SK-N-MC (cell line): ENCODE results near the gene FTL.
"Not testable (repeated sequence)": the region's sequence is repeated elsewhere in the genome, so short reads cannot be mapped to it uniquely, and the experiment has no call there.

Source experiments
- DNase-seq: peaks from one replicate; pipeline ENCODE4 v3.0.0-alpha.2; 2011; ENCODE audit warnings: low read depth, low spot score
- H3K27ac ChIP-seq: fragments of 200-600 bp; sonication (generic); 2 replicates; pipeline ENCODE4 v1.5.1; 2016; ENCODE audit warnings: mixed run types
- H3K36me3 ChIP-seq: fragments of 200-600 bp; sonication (generic); 2 replicates; pipeline ENCODE4 v1.6.1; 2017; ENCODE audit warnings: antibody characterized with exemption, low read length, mixed read lengths; ENCODE audit not compliant: insufficient read depth
- H3K4me3 ChIP-seq: fragments of 200-600 bp; sonication (generic); 2 replicates; pipeline ENCODE4 v1.5.1; 2016
- H3K9ac ChIP-seq: fragments of 200-600 bp; sonication (generic); 2 replicates; pipeline ENCODE4 v1.8.0; 2017; ENCODE audit warnings: mixed run types, mixed read lengths; ENCODE audit not compliant: insufficient read length
- H3K9me3 ChIP-seq: fragments of 200-600 bp; sonication (generic); 2 replicates; pipeline ENCODE4 v1.6.1; 2017; ENCODE audit warnings: low read depth, mild to moderate bottlenecking, antibody characterized with exemption, low read length, moderate library complexity, mixed read lengths
- EZH2 ChIP-seq: fragments of 200-600 bp; sonication (generic); IDR thresholded peaks from one replicate; pipeline ENCODE4 v1.6.1; 2017; ENCODE audit warnings: antibody characterized with exemption
- FOXP2 ChIP-seq: optimal IDR thresholded peaks from 2 replicates; pipeline ENCODE3; 2011; ENCODE audit warnings: mild to moderate bottlenecking, moderate library complexity; ENCODE audit not compliant: insufficient read depth; ENCODE audit errors: extremely low read length, control extremely low read depth
- POLR2AphosphoS5 ChIP-seq: IDR thresholded peaks from 2 replicates; pipeline ENCODE4 v1.6.1; 2012; ENCODE audit warnings: mild to moderate bottlenecking, low read depth, low read length, borderline replicate concordance

The FTL gene

DNA sequence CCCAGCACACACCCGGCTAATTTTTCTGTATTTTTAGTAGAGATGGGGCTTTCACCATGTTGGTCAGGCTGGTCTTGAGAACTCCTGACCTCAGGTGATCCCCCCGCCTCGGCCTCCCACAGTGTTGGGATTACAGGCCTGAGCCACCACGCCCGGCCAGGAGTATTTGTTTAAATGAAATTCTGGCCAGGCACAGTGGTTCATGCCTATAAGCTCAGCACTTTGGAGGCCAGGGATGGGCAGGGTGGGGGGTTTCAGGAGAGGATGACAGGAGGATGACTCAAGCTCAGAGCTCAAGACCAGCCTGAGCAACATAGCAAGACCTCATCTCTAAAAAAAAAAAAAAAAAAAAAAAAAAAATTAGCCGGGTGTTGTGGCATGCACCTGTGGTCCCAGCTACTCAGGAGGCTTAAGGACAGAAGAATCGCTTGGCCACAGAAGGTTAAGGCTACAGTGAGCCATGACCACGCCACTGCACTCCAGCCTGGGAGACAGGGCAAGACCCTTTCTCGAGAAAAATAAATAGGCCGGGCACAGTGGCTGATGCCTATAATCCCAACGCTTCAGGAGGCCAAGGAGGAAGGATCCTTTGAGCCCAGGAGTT, 39.8 kb upstream of the FTL start:
- no peak overlapping the region for H3K4me3 ChIP-seq
- H3K27ac ChIP-seq: no peak overlapping the region
- TF ChIP-seq FOXP2: no peak
- no peak for TF ChIP-seq EZH2
- no peak for TF ChIP-seq POLR2AphosphoS5
- H3K9me3 ChIP-seq: no peaks in the 10 kb centered on the region
- no peak for DNase-seq
- no peaks in the 10 kb centered on the region for H3K36me3 ChIP-seq
- H3K9ac ChIP-seq: no peak overlapping the region

DNA sequence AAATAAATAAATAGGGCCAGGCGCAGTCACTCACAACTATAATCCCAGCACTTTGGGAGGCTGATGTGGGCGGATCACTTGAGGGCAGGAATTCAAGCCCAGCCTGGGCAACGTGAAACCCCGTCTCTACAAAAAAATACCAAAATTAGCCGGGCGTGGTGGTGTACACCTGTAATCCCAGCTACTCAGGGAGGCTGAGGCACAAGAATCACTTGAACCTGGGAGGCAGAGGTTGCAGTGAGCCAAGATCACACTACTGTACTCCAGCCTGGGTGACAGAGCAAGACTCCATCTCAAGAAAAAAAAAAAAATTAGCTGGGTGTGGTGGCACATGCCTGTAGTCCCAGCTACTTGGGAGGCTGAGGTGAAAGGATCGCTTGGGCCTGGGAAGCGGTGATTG, 39.2 kb upstream of the FTL start:
- H3K27ac ChIP-seq, H3K4me3 ChIP-seq, H3K9ac ChIP-seq, H3K9me3 ChIP-seq, DNase-seq, H3K36me3 ChIP-seq: not testable (repeated sequence)

DNA sequence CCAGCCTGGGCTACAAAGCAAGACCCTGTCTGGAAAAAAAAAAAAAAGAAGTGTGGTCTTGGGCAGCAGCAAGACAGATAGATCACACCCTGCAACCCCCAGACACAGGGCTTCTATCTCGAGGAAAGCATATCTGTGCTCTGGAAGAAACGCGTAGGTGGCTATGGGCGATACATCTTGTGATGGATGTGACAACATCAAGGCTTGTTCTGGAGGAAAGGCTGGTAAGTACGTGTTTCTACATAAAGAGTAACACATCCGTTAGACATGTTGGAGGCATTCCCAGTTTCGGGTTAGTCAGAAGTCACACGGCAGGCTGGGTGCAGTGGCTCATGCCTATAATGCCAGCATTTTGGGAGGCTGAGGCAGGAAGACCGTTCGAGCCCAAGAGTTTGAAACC, 38.2 kb upstream of the FTL start:
- no peak for DNase-seq
- TF ChIP-seq EZH2 (no peak), FOXP2 (no peak), POLR2AphosphoS5 (no peak)
- Histone ChIP-seq H3K4me3 (no peak overlapping the region), H3K9me3 (no peaks in the 10 kb centered on the region), H3K36me3 (no peaks in the 10 kb centered on the region), H3K27ac (no peak overlapping the region), H3K9ac (no peak overlapping the region)

DNA sequence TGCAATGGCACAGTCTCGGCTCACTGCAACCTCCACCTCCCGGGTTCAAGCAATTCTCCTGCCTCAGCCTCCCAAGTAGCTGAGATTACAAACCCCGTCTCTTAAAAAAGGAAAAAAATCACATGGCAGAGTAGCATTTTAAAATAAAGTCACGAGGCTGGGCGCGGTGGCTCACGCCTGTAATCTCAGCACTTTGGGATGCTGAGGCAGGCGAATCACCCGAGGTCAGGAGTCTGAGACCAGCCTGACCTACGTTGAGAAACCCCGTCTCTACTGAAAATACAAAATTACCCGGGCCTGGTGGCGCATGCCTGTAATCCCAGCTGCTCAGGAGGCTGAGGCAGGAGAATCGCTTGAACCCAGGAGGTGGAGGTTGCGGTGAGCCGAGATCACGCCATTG, 37.4 kb upstream of the FTL start:
- not testable (repeated sequence) for H3K9ac ChIP-seq, H3K9me3 ChIP-seq, H3K4me3 ChIP-seq, H3K36me3 ChIP-seq, DNase-seq, H3K27ac ChIP-seq

DNA sequence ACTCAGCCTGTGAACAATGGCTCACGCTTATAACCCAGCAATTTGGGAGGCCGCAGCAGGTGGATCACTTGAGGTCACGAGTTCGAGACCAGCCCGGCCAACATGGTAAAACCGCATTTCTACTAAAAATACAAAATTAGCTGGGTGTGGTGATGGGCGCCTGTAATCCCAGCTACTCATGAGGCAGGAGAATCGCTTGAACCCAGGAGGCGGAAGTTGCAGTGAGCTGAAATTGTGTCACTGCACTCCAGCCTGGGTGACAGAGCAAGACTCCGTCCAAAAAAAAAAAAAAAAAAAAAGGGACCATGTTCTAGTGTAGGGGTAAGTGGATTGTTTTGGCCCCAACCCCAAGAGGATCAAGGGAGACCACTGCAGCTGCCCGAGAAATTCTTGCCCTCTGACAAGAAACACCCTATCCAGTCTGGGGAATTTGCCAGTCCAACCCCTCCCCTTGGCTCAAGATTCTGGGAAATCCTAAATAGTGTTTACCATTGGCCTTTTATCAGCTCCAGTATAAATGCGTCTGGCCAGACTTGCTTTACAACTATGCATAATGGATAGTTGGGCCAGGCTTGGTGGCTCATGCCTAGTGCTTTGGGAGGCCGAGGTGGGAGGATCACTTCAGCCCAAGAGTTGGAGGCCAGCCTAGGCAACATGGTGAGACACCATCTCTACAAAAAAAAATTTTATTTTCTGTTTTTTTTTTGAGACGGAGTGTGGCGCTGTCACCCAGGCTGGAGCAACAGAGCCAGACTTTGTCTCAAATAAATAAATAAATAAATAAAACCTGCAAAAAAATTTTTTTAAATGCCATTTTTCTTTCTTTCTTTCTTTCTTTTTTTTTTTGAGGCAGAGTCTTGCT, 36.7 kb upstream of the FTL start:
- TF ChIP-seq POLR2AphosphoS5 (no peak), EZH2 (no peak), FOXP2 (no peak)
- Histone ChIP-seq H3K27ac (no peak overlapping the region), H3K9ac (no peak overlapping the region), H3K4me3 (no peak overlapping the region), H3K9me3 (no peaks in the 10 kb centered on the region), H3K36me3 (no peaks in the 10 kb centered on the region)
- no peak for DNase-seq

DNA sequence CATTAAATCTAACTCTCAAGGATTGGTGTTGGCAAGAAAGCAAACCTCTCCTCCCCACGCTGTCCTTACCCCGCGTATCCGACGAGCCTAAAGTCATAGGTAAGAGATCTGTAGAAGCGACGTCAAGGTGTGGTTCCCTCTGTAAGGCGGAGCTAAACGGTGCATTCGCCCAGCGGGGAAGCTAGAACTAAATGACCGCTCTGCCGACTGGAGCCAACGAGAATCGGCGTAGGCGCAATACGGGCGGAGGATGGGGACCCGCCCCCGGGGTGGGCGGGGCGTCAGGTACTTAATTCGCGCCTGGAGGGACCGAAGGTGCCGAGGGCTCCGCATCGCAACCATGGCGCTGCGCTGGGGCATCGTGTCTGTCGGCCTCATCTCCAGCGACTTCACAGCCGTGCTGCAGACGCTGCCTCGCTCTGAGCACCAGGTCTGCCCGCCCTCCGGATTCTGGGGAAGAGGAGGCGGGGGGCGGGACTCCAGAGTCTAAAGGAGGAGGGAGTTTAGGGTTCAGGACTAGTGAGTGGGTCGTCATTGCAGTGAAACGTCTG, 31.7 kb upstream of the FTL start, which contains the start of gene DHDH:
DHDH (plus strand) TSS at position 318 of the 551 bp plus-strand sequence; CDS start at position 341, 23 bp downstream.
- no peak within 1 kb of the TSS for H3K27ac ChIP-seq
- H3K36me3 ChIP-seq: no peaks in the 10 kb centered on the region
- no peaks in the 10 kb centered on the region for H3K9me3 ChIP-seq
- no peak for TF ChIP-seq FOXP2
- peak; percentile 13; the same call in 1 of the 2 replicates for TF ChIP-seq POLR2AphosphoS5
- no peak within 1 kb of the TSS for H3K9ac ChIP-seq
- peak within 1 kb of the TSS; percentile 82 for H3K4me3 ChIP-seq
- DNase-seq: no peak

DNA sequence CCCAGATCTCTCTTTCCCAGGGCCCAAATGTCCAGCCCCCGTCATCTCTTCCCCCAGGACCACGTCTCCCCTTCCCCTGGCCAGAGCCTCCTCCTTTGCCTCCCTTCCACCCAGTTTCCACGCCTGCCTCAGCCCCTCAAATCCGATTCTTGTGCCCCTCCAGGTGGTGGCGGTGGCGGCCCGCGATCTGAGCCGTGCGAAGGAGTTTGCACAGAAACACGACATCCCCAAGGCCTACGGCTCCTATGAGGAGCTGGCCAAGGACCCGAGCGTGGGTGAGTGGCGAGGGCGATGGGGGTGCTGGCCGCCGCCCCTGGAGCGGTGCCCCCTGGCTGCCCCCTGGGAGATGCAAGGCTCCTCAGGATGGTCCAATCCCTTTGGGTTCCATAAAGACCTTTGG, 30.3 kb upstream of the FTL start:
- TF ChIP-seq EZH2 (no peak), POLR2AphosphoS5 (no peak), FOXP2 (no peak)
- H3K9me3 ChIP-seq: no peaks in the 10 kb centered on the region
- no peak for DNase-seq
- H3K36me3 ChIP-seq: no peaks in the 10 kb centered on the region
- no peak overlapping the region for H3K27ac ChIP-seq
- H3K9ac ChIP-seq: no peak overlapping the region
- no peak overlapping the region for H3K4me3 ChIP-seq

DNA sequence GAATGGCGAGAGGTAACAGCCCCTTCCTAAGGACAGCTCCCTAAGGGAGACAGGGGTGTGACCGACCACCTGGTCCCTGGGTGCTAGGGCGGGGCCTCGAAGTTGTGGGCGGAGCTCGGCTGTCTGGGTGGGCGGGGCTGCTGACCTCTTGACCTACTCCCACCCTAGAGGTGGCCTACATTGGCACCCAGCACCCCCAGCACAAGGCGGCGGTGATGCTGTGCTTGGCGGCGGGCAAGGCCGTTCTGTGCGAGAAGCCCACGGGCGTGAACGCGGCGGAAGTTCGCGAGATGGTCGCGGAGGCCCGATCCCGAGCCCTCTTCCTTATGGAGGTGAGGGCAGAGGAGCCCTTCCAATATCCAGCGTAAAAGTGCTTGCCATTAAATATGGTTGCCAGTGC, 29.2 kb upstream of the FTL start:
- no peak overlapping the region for H3K9ac ChIP-seq
- DNase-seq: no peak
- no peak overlapping the region for H3K4me3 ChIP-seq
- H3K27ac ChIP-seq: no peak overlapping the region
- TF ChIP-seq FOXP2: no peak
- no peak for TF ChIP-seq EZH2
- TF ChIP-seq POLR2AphosphoS5: no peak
- H3K36me3 ChIP-seq: no peaks in the 10 kb centered on the region
- H3K9me3 ChIP-seq: no peaks in the 10 kb centered on the region
